ENCODE data around the gene ISCA1. TPM values are rescaled to one million over a fixed set of nuclear protein-coding genes. Genes with fewer than 3 reads are reported as not detected.

ISCA1 gene
- total and polyA plus RNA-seq, 10 of the 15 experiments (the other 5 are each of a cell fraction or from before 2014, with no cell fraction given): 8.9 to 36.0 (median 24.2) TPM

GRCh38 chr9:86315078-86315477 lies 32.7 kb upstream of the ISCA1 start:
- Histone ChIP-seq H3K4me3 (no peak overlapping the region), H4K20me1 (ENCODE audit: control insufficient read depth, insufficient read depth) (no peaks in the 10 kb centered on the region), H3K27me3 (replicated peaks in 1 of 2; ENCODE audit: control insufficient read depth in 2 of 2, insufficient read depth in 2 of 2, low read length in 1 of 2) (no peaks in the 10 kb centered on the region), H3K79me2 (ENCODE audit: control insufficient read depth, insufficient read depth, low read length) (no peaks in the 10 kb centered on the region), H3K4me1 (ENCODE audit: control insufficient read depth, insufficient read depth, low read length) (no peaks in the 10 kb centered on the region), H3K9me3 (replicated peaks; ENCODE audit: control insufficient read depth, insufficient read depth, low read length) (no peaks in the 10 kb centered on the region), H3K27ac (ENCODE audit: control insufficient read depth, insufficient read depth) (no peak overlapping the region), H3K4me2 (ENCODE audit: control insufficient read depth, insufficient read depth) (no peak overlapping the region), H3K9ac (ENCODE audit: control insufficient read depth, insufficient read depth, low read length) (no peak overlapping the region), H2AFZ (ENCODE audit: control insufficient read depth, low read depth, low read length) (no peak overlapping the region), H3K36me3 (ENCODE audit: control insufficient read depth in 2 of 2, insufficient read depth in 2 of 2, low read length in 1 of 2) (peaks cover 7 to 34% of the 10 kb centered on the region in 2 experiments)
- SMC1A ChIA-PET (ENCODE audit: uncharacterized antibody, unreplicated experiment): no interaction called here
- RAD21 ChIA-PET (ENCODE audit: unreplicated experiment): no interaction called here
- DNase-seq (ENCODE audit: low read depth, low spot score): no peak
- no peak for FAIRE-seq
- in situ Hi-C loops (cut with MboI) (no loop called here), intact Hi-C loops (cut with micrococcal nuclease; ENCODE audit: unreplicated experiment) (no loop called here)
- POLR2A ChIA-PET: interaction anchor here (1.0 kb wide), 1 partner anchor 37 kb away, joined by 3 read pairs; no protein-coding TSS in a partner anchor
- no peak for ATAC-seq
- TF ChIP-seq FOXK2 (IDR thresholded peaks at IDR 0.05): no peak
- TF ChIP-seq PAX5 (IDR thresholded peaks at IDR 0.05; ENCODE audit: borderline replicate concordance, low read depth, low read length): no peak
- TF ChIP-seq NR2C2 (IDR thresholded peaks at IDR 0.05; ENCODE audit: borderline replicate concordance, control insufficient read depth, insufficient read length, low read depth): no peak
- TF ChIP-seq CHD4 (IDR thresholded peaks at IDR 0.05): no peak
- TF ChIP-seq ZNF24 (IDR thresholded peaks at IDR 0.05): no peak
- TF ChIP-seq EGR1 (IDR thresholded peaks at IDR 0.05; ENCODE audit: borderline replicate concordance in 1 of 2, low read depth in 2 of 2, low read length in 2 of 2): no peak
- TF ChIP-seq BACH1 (IDR thresholded peaks at IDR 0.05; ENCODE audit: borderline replicate concordance): no peak
- TF ChIP-seq BCL11A (IDR thresholded peaks at IDR 0.05; ENCODE audit: low read depth, low read length): no peak
- TF ChIP-seq ZNF384 (IDR thresholded peaks at IDR 0.05; ENCODE audit: borderline replicate concordance, low read depth, low read length): no peak
- no peak for TF ChIP-seq BCL3 (IDR thresholded peaks at IDR 0.05; ENCODE audit: borderline replicate concordance, insufficient read depth, low read depth, low read length, poor library complexity, severe bottlenecking)
- no peak for TF ChIP-seq ZNF622 (IDR thresholded peaks at IDR 0.05)
- no peak for TF ChIP-seq ATF3 (IDR thresholded peaks at IDR 0.05; ENCODE audit: borderline replicate concordance, extremely low read depth, low read depth, low read length)
- TF ChIP-seq SMC3 (IDR thresholded peaks at IDR 0.05; ENCODE audit: borderline replicate concordance, low read length): no peak
- TF ChIP-seq E2F4 (IDR thresholded peaks at IDR 0.05; ENCODE audit: low read depth, low read length): no peak
- no peak for TF ChIP-seq ATF2 (IDR thresholded peaks at IDR 0.05; ENCODE audit: low read length)
- TF ChIP-seq MLLT1 (IDR thresholded peaks at IDR 0.05): no peak
- TF ChIP-seq PAX8 (IDR thresholded peaks at IDR 0.05): no peak
- TF ChIP-seq SIX5 (IDR thresholded peaks at IDR 0.05; ENCODE audit: low read depth, low read length, severe bottlenecking): no peak
- TF ChIP-seq USF1 (IDR thresholded peaks at IDR 0.05; ENCODE audit: borderline replicate concordance, extremely low read length, insufficient read depth, low read depth, low read length): no peak
- CTCF ChIA-PET: interaction anchor here (1.1 kb wide), 1 partner anchor 113 kb away, joined by 3 read pairs; no protein-coding TSS in a partner anchor
- BruUV-seq (replicated peaks): no TSS peak
- 98% methylated on average over 2 of the region's 2 CpGs for WGBS (ENCODE audit: insufficient coverage, insufficient replicate concordance, low lambda C conversion rate, missing lambda C conversion rate)

Data from GM12878 (cell line).